Measurements from ENCODE around the gene SOD2.
"Not testable (repeated sequence)": the region's sequence is repeated elsewhere in the genome, so short reads cannot be mapped to it uniquely, and the experiment has no call there.

- TF ChIP-seq, protein P1, sequence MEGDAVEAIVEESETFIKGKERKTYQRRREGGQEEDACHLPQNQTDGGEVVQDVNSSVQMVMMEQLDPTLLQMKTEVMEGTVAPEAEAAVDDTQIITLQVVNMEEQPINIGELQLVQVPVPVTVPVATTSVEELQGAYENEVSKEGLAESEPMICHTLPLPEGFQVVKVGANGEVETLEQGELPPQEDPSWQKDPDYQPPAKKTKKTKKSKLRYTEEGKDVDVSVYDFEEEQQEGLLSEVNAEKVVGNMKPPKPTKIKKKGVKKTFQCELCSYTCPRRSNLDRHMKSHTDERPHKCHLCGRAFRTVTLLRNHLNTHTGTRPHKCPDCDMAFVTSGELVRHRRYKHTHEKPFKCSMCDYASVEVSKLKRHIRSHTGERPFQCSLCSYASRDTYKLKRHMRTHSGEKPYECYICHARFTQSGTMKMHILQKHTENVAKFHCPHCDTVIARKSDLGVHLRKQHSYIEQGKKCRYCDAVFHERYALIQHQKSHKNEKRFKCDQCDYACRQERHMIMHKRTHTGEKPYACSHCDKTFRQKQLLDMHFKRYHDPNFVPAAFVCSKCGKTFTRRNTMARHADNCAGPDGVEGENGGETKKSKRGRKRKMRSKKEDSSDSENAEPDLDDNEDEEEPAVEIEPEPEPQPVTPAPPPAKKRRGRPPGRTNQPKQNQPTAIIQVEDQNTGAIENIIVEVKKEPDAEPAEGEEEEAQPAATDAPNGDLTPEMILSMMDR (IDR thresholded peaks at IDR 0.05), result not testable (repeated sequence)
- not testable (repeated sequence) for TF ChIP-seq POLR2A (IDR thresholded peaks at IDR 0.05)
Measured at GRCh38 chr6:159732550-159732949, 39.5 kb upstream of the SOD2 start.
